NT2/D1 (cell line): ENCODE results near the gene ADSL.

ENCODE experiments used
- DNase-seq: peaks from one replicate; pipeline ENCODE4 v3.0.0-alpha.2; 2011; ENCODE audit warnings: low read depth, low spot score
- H3K27me3 ChIP-seq: 2 replicates; pipeline ENCODE4 v1.6.0; 2011; ENCODE audit warnings: mild to moderate bottlenecking; ENCODE audit not compliant: insufficient read length, insufficient read depth
- H3K36me3 ChIP-seq: 2 replicates; pipeline ENCODE4 v1.6.1; 2011; ENCODE audit warnings: mild to moderate bottlenecking, low read length, mixed read lengths; ENCODE audit not compliant: insufficient read depth, insufficient read length
- H3K4me1 ChIP-seq: 2 replicates; pipeline ENCODE4 v1.5.1; 2011; ENCODE audit not compliant: insufficient read depth, insufficient read length
- H3K4me3 ChIP-seq: 2 replicates; pipeline ENCODE4 v1.5.1; 2011; ENCODE audit warnings: low read depth; ENCODE audit not compliant: insufficient read length
- H3K9ac ChIP-seq: 2 replicates; pipeline ENCODE4 v1.6.0; 2011; ENCODE audit warnings: low read depth; ENCODE audit not compliant: insufficient read length
- H3K9me3 ChIP-seq: 2 replicates; pipeline ENCODE4 v1.5.1; 2011; ENCODE audit warnings: mild to moderate bottlenecking, low read length; ENCODE audit not compliant: insufficient read depth
- SUZ12 ChIP-seq: IDR thresholded peaks from 2 replicates; pipeline ENCODE4 v1.6.1; 2011; ENCODE audit not compliant: insufficient read length, insufficient read depth; ENCODE audit errors: extremely low read depth
- YY1 ChIP-seq: IDR thresholded peaks from 2 replicates; pipeline ENCODE4 v1.6.1; 2011; ENCODE audit not compliant: insufficient read length, insufficient read depth
- ZNF274 ChIP-seq: IDR thresholded peaks from 2 replicates; pipeline ENCODE4 v1.6.1; 2011; ENCODE audit warnings: mild to moderate bottlenecking, low read depth, low read length

ADSL gene

DNA sequence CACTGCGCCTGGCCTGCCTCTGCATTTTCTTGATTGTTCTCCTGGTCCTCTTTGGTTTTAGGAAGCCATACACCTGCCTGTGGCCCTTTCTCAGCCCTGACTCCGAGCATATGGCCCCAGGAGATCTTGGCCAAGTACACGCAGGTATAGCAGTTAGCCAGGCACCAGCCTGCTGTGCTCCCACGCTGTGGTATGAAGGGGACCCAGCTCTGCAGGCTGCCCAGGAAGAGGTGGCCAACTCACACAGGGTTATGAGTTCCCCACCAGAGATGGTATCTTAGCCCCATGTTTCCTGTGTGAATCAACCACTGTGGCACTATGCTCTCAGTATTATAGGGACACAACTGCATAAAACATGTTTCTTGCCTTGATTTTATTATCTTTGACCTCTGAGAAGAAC lies 55.2 kb downstream of the ADSL start:
- no peaks in the 10 kb centered on the region for H3K4me1 ChIP-seq
- H3K4me3 ChIP-seq: no peak overlapping the region
- peaks cover 62% of the 10 kb centered on the region for H3K36me3 ChIP-seq
- no peak overlapping the region for H3K9ac ChIP-seq
- DNase-seq: no peak
- no peaks in the 10 kb centered on the region for H3K27me3 ChIP-seq
- no peak for TF ChIP-seq SUZ12
- TF ChIP-seq YY1: no peak
- TF ChIP-seq ZNF274: no peak
- H3K9me3 ChIP-seq: no peaks in the 10 kb centered on the region

DNA sequence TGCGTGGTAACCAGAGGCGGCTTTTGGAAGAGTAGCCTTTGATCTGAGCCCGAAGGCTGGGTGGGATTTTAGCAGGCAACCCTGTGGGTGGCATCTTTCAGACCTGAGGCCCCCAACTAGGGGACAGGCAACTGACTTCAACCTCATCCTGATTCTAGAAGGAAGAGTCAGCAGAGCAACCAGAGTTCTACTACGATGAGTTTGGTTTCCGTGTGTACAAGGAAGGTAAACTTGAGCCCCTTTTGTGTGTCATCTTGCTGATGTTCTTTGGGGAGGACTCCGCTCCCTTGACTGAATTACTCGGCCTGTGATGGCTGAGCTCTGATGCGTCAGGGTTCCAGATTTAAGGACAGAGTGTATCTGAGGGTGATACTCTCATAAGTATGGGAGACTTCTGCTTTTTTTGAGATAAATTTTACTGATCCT lies 55.7 kb downstream of the ADSL start:
- Histone ChIP-seq H3K9ac (no peak overlapping the region), H3K36me3 (peaks cover 66% of the 10 kb centered on the region), H3K9me3 (no peaks in the 10 kb centered on the region), H3K4me3 (no peak overlapping the region), H3K4me1 (no peaks in the 10 kb centered on the region), H3K27me3 (no peaks in the 10 kb centered on the region)
- no peak for DNase-seq
- TF ChIP-seq SUZ12 (no peak), ZNF274 (no peak), YY1 (no peak)

DNA sequence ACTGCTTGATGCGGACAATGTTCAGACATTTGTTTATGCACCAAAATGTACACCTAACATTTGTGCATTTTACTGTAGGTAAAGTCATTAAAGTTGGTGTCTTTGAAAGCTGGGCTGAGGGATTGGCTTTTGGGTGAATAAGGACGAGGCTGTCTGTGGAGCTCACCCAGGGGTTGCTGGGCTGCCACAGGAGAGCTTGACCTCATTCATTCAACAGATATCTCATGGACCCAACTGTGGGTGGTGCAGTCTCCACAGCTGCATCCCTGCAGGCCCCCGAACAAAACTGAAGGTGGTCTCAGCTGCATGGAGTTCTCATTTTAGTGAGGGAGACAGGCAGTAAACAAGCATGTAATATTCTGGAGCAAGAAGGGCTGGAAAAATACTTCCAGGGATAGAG lies 56.8 kb downstream of the ADSL start:
- TF ChIP-seq YY1: no peak
- Histone ChIP-seq H3K9ac (no peak overlapping the region), H3K9me3 (no peaks in the 10 kb centered on the region), H3K27me3 (no peaks in the 10 kb centered on the region), H3K4me1 (no peaks in the 10 kb centered on the region), H3K36me3 (peaks cover 78% of the 10 kb centered on the region), H3K4me3 (no peak overlapping the region)
- no peak for DNase-seq

DNA sequence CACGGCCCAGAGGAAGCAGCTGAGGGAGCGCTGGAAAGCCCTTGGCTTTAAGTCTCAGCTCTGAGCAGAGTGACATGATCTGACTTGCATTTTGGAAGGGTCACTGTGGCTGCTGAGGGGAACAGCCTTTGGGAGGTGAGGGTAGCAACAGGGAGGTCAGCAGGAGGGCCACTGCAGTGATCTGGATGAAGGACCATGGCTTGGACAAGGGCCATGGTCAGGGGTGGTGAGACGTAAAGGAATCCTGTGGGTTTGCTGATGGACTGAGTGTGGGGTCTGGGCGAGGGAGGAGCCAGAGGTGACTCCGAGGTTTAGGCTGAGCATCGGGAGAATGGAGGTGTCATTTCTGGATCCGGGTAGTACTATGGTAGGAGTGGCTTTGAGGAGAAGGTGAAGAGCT lies 57.4 kb downstream of the ADSL start:
- H3K4me1 ChIP-seq: no peaks in the 10 kb centered on the region
- TF ChIP-seq ZNF274 (no peak), YY1 (no peak), SUZ12 (no peak)
- H3K9ac ChIP-seq: no peak overlapping the region
- peaks cover 82% of the 10 kb centered on the region for H3K36me3 ChIP-seq
- H3K27me3 ChIP-seq: no peaks in the 10 kb centered on the region
- H3K4me3 ChIP-seq: no peak overlapping the region
- no peaks in the 10 kb centered on the region for H3K9me3 ChIP-seq
- DNase-seq: no peak

DNA sequence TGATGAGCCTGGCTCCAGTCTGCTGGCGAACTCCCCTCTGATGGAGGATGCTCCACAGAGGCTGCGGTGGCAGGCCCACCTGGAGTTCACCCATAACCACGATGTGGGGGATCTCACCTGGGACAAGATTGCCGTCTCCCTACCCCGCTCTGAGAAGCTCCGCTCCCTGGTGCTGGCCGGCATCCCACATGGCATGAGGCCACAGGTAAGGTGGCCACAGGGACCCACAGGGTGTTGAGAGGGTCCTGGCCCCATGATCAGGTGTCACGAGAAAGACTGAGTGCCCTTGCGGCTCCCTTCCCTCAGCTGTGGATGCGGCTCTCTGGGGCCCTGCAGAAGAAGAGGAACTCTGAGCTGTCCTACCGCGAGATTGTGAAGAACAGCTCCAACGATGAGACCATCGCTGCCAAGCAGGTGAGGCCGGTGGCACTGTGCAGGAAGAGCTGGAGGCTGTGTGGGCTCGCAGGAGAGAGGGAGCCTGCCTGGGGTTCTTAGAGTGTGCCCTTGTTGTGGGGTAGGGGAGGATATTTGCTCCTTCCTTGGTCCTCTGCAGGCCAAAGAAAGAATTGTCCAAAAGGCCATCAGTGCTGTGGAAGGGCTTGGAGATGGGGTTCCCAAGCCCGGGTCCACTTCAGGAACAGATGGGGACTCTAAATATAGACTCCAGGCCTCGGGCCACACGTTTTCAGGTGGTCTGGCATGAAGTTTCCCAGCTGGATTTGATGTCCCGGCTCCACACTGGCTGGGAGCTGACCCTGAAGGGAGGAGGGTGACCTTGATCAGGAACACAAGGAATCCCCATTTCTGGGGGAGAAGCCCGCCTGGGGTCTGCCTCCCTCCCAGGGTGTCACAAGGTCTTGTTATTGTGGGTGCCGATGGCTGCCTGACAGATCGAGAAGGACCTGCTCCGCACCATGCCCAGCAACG lies 58.2 kb downstream of the ADSL start:
- H3K27me3 ChIP-seq: no peaks in the 10 kb centered on the region
- no peak overlapping the region for H3K9ac ChIP-seq
- peaks cover 91% of the 10 kb centered on the region for H3K36me3 ChIP-seq
- H3K4me3 ChIP-seq: no peak overlapping the region
- H3K4me1 ChIP-seq: no peaks in the 10 kb centered on the region
- no peaks in the 10 kb centered on the region for H3K9me3 ChIP-seq
- TF ChIP-seq YY1: no peak
- TF ChIP-seq ZNF274: no peak
- TF ChIP-seq SUZ12: no peak
- no peak for DNase-seq

DNA sequence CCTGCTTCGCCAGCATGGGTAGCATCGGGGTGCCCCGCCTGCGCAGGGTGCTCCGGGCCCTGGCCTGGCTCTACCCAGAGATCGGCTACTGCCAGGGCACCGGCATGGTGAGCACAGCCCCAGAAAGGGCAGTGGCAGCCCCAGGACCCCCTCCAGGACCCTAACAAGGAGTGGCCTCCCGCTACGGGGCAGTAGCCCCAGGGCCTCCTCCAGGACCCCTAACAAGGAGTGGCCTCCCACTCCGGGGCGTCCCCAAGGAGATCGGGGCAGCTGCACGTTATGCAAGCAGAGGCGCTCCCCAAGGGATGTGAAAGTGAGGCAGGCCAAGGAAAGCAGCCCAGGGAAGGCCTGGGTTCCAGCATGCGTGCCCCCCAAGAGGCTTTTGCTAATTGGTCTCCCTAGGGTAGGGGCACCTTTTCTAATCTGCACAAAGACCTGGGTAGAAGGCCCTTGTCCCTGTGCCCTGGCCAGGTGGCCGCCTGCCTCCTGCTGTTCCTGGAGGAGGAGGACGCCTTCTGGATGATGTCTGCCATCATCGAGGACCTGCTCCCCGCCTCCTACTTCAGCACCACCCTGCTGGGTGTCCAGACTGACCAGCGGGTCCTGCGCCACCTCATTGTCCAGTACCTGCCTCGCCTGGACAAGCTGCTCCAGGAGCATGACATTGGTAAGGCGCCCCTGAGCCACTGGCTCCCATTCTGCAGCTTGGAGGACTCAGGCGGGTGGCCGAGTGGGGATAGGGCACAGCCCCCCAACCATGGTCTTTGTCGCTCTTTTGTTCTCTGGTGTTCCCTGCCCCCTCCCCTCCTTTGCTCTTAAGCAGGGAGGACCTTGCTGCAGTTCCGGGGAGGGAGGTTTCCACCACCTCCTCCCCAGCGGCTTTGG lies 59.1 kb downstream of the ADSL start:
- H3K27me3 ChIP-seq: no peaks in the 10 kb centered on the region
- H3K9ac ChIP-seq: no peak overlapping the region
- H3K9me3 ChIP-seq: no peaks in the 10 kb centered on the region
- no peaks in the 10 kb centered on the region for H3K4me1 ChIP-seq
- H3K4me3 ChIP-seq: no peak overlapping the region
- no peak for DNase-seq
- TF ChIP-seq ZNF274 (no peak), YY1 (no peak)
- peaks cover 96% of the 10 kb centered on the region for H3K36me3 ChIP-seq

DNA sequence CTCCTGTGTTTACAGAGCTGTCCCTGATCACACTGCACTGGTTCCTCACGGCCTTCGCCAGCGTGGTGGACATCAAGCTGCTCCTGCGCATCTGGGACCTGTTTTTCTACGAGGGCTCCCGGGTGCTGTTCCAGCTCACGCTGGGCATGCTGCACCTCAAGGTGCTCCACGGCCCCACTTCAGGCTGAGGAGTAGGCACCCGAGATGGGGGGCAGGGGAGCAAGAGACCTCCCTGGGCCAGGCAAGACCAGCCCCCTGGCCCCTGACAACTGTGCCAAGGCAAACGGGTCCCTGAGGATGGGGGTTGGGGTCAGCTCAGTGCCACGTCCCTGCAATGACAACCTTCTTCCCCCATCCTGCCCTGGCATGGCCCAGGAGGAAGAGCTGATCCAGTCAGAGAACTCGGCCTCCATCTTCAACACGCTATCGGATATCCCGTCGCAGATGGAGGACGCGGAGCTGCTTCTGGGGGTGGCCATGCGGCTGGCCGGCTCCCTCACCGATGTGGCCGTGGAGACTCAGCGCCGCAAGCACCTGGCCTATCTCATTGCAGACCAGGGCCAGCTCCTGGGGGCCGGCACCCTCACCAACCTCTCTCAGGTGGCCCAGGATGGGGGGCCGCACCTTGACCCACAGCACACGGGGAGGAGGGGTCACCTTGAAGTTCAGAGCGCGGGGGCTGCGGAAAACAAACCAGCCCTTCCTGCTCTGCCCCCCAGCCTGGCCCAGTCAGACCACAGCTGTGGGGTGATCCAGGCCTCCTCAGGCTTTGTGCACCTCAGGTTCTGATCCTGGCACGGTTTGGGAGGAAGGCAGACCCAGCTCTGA lies 60.0 kb downstream of the ADSL start:
- H3K27me3 ChIP-seq: no peaks in the 10 kb centered on the region
- no peaks in the 10 kb centered on the region for H3K9me3 ChIP-seq
- DNase-seq: no peak
- no peak for TF ChIP-seq ZNF274
- no peak overlapping the region for H3K9ac ChIP-seq
- peaks cover 97% of the 10 kb centered on the region for H3K36me3 ChIP-seq
- no peak overlapping the region for H3K4me3 ChIP-seq
- no peaks in the 10 kb centered on the region for H3K4me1 ChIP-seq
